ENCODE data around the gene TACC2.
"Not testable (repeated sequence)": the region's sequence is repeated elsewhere in the genome, so short reads cannot be mapped to it uniquely, and the experiment has no call there.

DNA sequence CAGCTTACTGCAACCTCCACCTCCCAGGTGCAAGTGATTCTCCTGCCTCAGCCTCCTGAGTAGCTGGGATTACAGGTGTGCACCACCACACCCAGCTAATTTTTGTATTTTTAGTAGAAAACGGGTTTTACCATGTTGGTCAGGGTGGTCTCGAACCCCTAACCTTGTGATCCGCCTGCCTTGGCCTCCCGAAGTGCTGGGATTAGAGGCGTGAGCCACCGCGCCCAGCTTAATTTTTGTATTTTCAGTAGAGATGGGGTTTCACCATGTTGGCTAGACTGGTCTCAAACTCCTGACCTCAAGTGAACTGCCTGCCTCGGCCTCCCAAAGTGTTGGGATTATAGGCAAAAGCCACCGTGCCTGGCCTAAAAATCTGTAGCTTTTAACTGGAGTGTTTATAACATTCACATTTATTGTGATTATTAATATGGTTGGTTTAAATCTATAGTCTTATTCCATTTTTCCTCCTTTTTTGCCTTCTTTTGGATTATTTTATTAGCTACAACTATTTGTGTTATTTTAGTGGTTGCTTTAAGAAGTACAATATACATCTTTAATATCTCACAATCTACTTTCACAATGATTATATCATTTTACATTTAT lies 77.5 kb downstream of the TACC2 start:
- not testable (repeated sequence) for TF ChIP-seq CTCF (IDR thresholded peaks at IDR 0.05; ENCODE audit: insufficient read depth, low read length, poor library complexity, severe bottlenecking); EZH2phosphoT487 (conservative IDR thresholded peaks at IDR 0.05; ENCODE audit: low read length)
